GM23248 (cell line): ENCODE data around the gene PDE6H. TPM values are rescaled to one million over a fixed set of nuclear protein-coding genes. Genes with fewer than 3 reads are reported as not detected.

Source experiments
- DNase-seq: peaks from one replicate; pipeline ENCODE4 v3.0.0-alpha.2; 2015
- H2AFZ ChIP-seq: fragments of 200-600 bp; sonication (generic); 2 replicates; pipeline ENCODE4 v1.6.1; 2016; ENCODE audit warnings: antibody characterized with exemption
- H3F3A ChIP-seq: fragments of 200-600 bp; sonication (generic); 2 replicates; pipeline ENCODE4 v1.6.1; 2016; ENCODE audit warnings: mild to moderate bottlenecking, antibody characterized with exemption, mixed run types; ENCODE audit not compliant: insufficient read depth
- H3K27ac ChIP-seq: fragments of 200-600 bp; sonication (generic); 2 replicates; pipeline ENCODE4 v1.5.1; 2016; ENCODE audit warnings: mild to moderate bottlenecking
- H3K27me3 ChIP-seq: fragments of 200-600 bp; sonication (generic); replicated peaks from 2 replicates; pipeline ENCODE4 v1.6.1; 2016; ENCODE audit warnings: mild to moderate bottlenecking; ENCODE audit not compliant: insufficient read depth
- H3K36me3 ChIP-seq: fragments of 200-600 bp; sonication (generic); 2 replicates; pipeline ENCODE4 v1.6.1; 2016; ENCODE audit warnings: low read depth, mild to moderate bottlenecking
- H3K4me1 ChIP-seq: fragments of 200-600 bp; sonication (generic); 2 replicates; pipeline ENCODE4 v1.6.1; 2016; ENCODE audit warnings: mild to moderate bottlenecking; ENCODE audit not compliant: insufficient read depth
- H3K4me2 ChIP-seq: fragments of 200-600 bp; sonication (generic); one replicate; pipeline ENCODE4 v1.6.1; 2016; ENCODE audit warnings: mild to moderate bottlenecking; ENCODE audit not compliant: unreplicated experiment
- H3K4me3 ChIP-seq: fragments of 200-600 bp; sonication (generic); 2 replicates; pipeline ENCODE4 v1.5.1; 2016; ENCODE audit warnings: mild to moderate bottlenecking
- H3K79me2 ChIP-seq: fragments of 200-600 bp; sonication (generic); 2 replicates; pipeline ENCODE4 v1.6.1; 2016; ENCODE audit warnings: mild to moderate bottlenecking; ENCODE audit not compliant: insufficient read depth
- H3K9ac ChIP-seq: fragments of 200-600 bp; sonication (generic); 2 replicates; pipeline ENCODE4 v1.6.1; 2016; ENCODE audit warnings: mild to moderate bottlenecking
- H3K9me2 ChIP-seq: fragments of 200-600 bp; sonication (generic); 2 replicates; pipeline ENCODE4 v1.6.1; 2016; ENCODE audit warnings: mixed run types, mild to moderate bottlenecking, moderate library complexity; ENCODE audit not compliant: insufficient read depth
- H3K9me3 ChIP-seq: fragments of 200-600 bp; sonication (generic); one replicate; pipeline ENCODE4 v1.6.1; 2017; ENCODE audit warnings: low read depth
- H4K20me1 ChIP-seq: fragments of 200-600 bp; sonication (generic); 2 replicates; pipeline ENCODE4 v1.6.0; 2016; ENCODE audit not compliant: insufficient read depth
- EZH2 ChIP-seq: fragments of 200-600 bp; sonication (generic); IDR thresholded peaks from 2 replicates; pipeline ENCODE4 v1.6.1; 2018; ENCODE audit warnings: antibody characterized with exemption, mild to moderate bottlenecking; ENCODE audit not compliant: insufficient read depth, poor library complexity, severe bottlenecking
- EZH2phosphoT487 ChIP-seq: fragments of 200-600 bp; sonication (generic); IDR thresholded peaks from 2 replicates; pipeline ENCODE4 v1.6.1; 2018; ENCODE audit warnings: antibody characterized with exemption, moderate library complexity, mild to moderate bottlenecking, low read depth; ENCODE audit not compliant: insufficient read depth
- WGBS, 2 experiments: methylation state at CpG; one replicate each; pipeline ENCODE4 v1.1.6; 2015 to 2017; ENCODE audit warnings: low lambda C conversion rate in 2 of 2, low coverage in 1 of 2; ENCODE audit errors: missing lambda C conversion rate in 2 of 2; 5-methylcytosine and 5-hydroxymethylcytosine counted together
- in situ Hi-C: fragments of 300-500 bp; cut with MboI; formaldehyde crosslinking; loops from 2 replicates; pipeline ENCODE4 v1.15.0; 2020
- polyA plus RNA-seq: library from polyadenylated mRNA; unstranded; fragments of >200 nt; fragmentation: Nextera tagmentation; extraction: Ambion mirVana; gene quantifications from 2 replicates; pipeline ENCODE4 v1.2.1, GENCODE V29; 2016
- total RNA-seq: library from RNA; depleted of rRNA; stranded (reverse); fragments of >200 nt; shearing (Covaris generic); gene quantifications from 2 replicates; pipeline ENCODE4 v1.2.3, GENCODE V29; 2014

PDE6H gene
- total and polyA plus RNA-seq, 2 experiments from 2014 or later, result not detected

- Histone ChIP-seq H3K4me3 (no peak overlapping the region), H3K4me2 (no peak overlapping the region), H3K79me2 (no peaks in the 10 kb centered on the region), H3K9me2 (no peaks in the 10 kb centered on the region), H3F3A (peaks cover 25% of the 10 kb centered on the region), H2AFZ (no peak overlapping the region), H3K36me3 (no peaks in the 10 kb centered on the region), H3K27me3 (no peaks in the 10 kb centered on the region), H3K9ac (no peak overlapping the region), H4K20me1 (no peaks in the 10 kb centered on the region), H3K4me1 (peaks cover 19% of the 10 kb centered on the region), H3K27ac (no peak overlapping the region), H3K9me3 (no peaks in the 10 kb centered on the region)
- TF ChIP-seq EZH2phosphoT487 (no peak), EZH2 (no peak)
- WGBS, 2 experiments, result 53 to 58% methylated on average over 1 of the region's 1 CpG
- in situ Hi-C loops, result no loop called here
- DNase-seq, result no peak
These were observed 19.1 kb upstream of the PDE6H start for GRCh38 chr12:14953752-14954151.

GRCh38 chr12:14954269-14954668, 18.6 kb upstream of the PDE6H start:
- H3K4me2 ChIP-seq, result no peak overlapping the region
- peaks cover 20% of the 10 kb centered on the region for H3F3A ChIP-seq
- H3K9me2 ChIP-seq, result no peaks in the 10 kb centered on the region
- H3K27me3 ChIP-seq, result no peaks in the 10 kb centered on the region
- in situ Hi-C loops, result no loop called here
- no peak overlapping the region for H3K4me3 ChIP-seq
- TF ChIP-seq EZH2phosphoT487 (no peak), EZH2 (no peak)
- no peak overlapping the region for H3K27ac ChIP-seq
- WGBS, 2 experiments, result 92 to 94% methylated on average over 4 of the region's 4 CpGs
- H3K4me1 ChIP-seq, result peaks cover 14% of the 10 kb centered on the region
- no peak overlapping the region for H2AFZ ChIP-seq
- no peak overlapping the region for H3K9ac ChIP-seq
- no peaks in the 10 kb centered on the region for H3K9me3 ChIP-seq
- H4K20me1 ChIP-seq, result no peaks in the 10 kb centered on the region
- no peaks in the 10 kb centered on the region for H3K36me3 ChIP-seq
- no peak for DNase-seq
- no peaks in the 10 kb centered on the region for H3K79me2 ChIP-seq

- no peak for DNase-seq
- H3K9ac ChIP-seq, result no peak overlapping the region
- in situ Hi-C loops, result no loop called here
- no peaks in the 10 kb centered on the region for H3K9me2 ChIP-seq
- TF ChIP-seq EZH2 (no peak), EZH2phosphoT487 (no peak)
- no peaks in the 10 kb centered on the region for H3K36me3 ChIP-seq
- no peaks in the 10 kb centered on the region for H3K27me3 ChIP-seq
- no peaks in the 10 kb centered on the region for H3K9me3 ChIP-seq
- no peaks in the 10 kb centered on the region for H3K79me2 ChIP-seq
- H2AFZ ChIP-seq, result no peak overlapping the region
- H3K4me1 ChIP-seq, result peaks cover 11% of the 10 kb centered on the region
- WGBS, 2 experiments, result 81 to 83% methylated on average over 9 of the region's 9 CpGs
- H3K4me2 ChIP-seq, result no peak overlapping the region
- no peak overlapping the region for H3K4me3 ChIP-seq
- H3K27ac ChIP-seq, result no peak overlapping the region
- H3F3A ChIP-seq, result peaks cover 16% of the 10 kb centered on the region
- H4K20me1 ChIP-seq, result no peaks in the 10 kb centered on the region
These were observed 16.6 kb upstream of the PDE6H start for GRCh38 chr12:14956024-14956891.

GRCh38 chr12:14956905-14957304, 15.9 kb upstream of the PDE6H start:
- WGBS, 2 experiments, result 88 to 94% methylated on average over 2 of the region's 2 CpGs
- H3K9me2 ChIP-seq, result no peaks in the 10 kb centered on the region
- no peaks in the 10 kb centered on the region for H3K36me3 ChIP-seq
- no peak for DNase-seq
- H3K27ac ChIP-seq, result no peak overlapping the region
- H3K4me3 ChIP-seq, result no peak overlapping the region
- no peak for TF ChIP-seq EZH2phosphoT487
- TF ChIP-seq EZH2, result no peak
- H3K4me1 ChIP-seq, result peaks cover 6% of the 10 kb centered on the region
- no peak overlapping the region for H3K4me2 ChIP-seq
- no peaks in the 10 kb centered on the region for H3K9me3 ChIP-seq
- no peak overlapping the region for H3K9ac ChIP-seq
- no peaks in the 10 kb centered on the region for H3K79me2 ChIP-seq
- no peaks in the 10 kb centered on the region for H4K20me1 ChIP-seq
- in situ Hi-C loops, result no loop called here
- peaks cover 10% of the 10 kb centered on the region for H3F3A ChIP-seq
- H3K27me3 ChIP-seq, result no peaks in the 10 kb centered on the region
- H2AFZ ChIP-seq, result no peak overlapping the region
